Measurements from ENCODE around the gene PCDHGB1.

- TF ChIP-seq POLR2AphosphoS5 (IDR thresholded peaks at IDR 0.05; ENCODE audit: low read depth, low read length) (no peak), POLR2A (IDR thresholded peaks at IDR 0.05; ENCODE audit: low read depth, low read length) (no peak)
These were observed 5.1 kb downstream of the PCDHGB1 start, which contains the start of gene PCDHGA4 for GRCh38 chr5:141354900-141355469.
